GM03348 (cell line): ENCODE results near the gene DISC1.
"Not testable (repeated sequence)": the region's sequence is repeated elsewhere in the genome, so short reads cannot be mapped to it uniquely, and the experiment has no call there.

Source experiments
- DNase-seq: peaks from one replicate; pipeline ENCODE4 v3.0.0; 2012; ENCODE audit warnings: low spot score

Gene DISC1

GRCh38 chr1:231770506-231771175 lies 144.1 kb downstream of the DISC1 start:
- no peak for DNase-seq

- no peak for DNase-seq
Observed at GRCh38 chr1:231774719-231775335, 148.2 kb downstream of the DISC1 start.

GRCh38 chr1:231776010-231776756 lies 149.6 kb downstream of the DISC1 start:
- DNase-seq, result peak; percentile 85

- no peak for DNase-seq
Observed at GRCh38 chr1:231776757-231777062, 150.1 kb downstream of the DISC1 start.

- peak; percentile 16 for DNase-seq
Observed at GRCh38 chr1:231778009-231778719, 151.6 kb downstream of the DISC1 start.

- no peak for DNase-seq
Observed at GRCh38 chr1:231779081-231779480, 152.5 kb downstream of the DISC1 start.

GRCh38 chr1:231781892-231782291 lies 155.3 kb downstream of the DISC1 start:
- no peak for DNase-seq

GRCh38 chr1:231785073-231785472 lies 158.5 kb downstream of the DISC1 start:
- DNase-seq, result not testable (repeated sequence)

GRCh38 chr1:231786126-231786525 lies 159.5 kb downstream of the DISC1 start:
- no peak for DNase-seq

- no peak for DNase-seq
Observed at GRCh38 chr1:231792634-231793033, 166.0 kb downstream of the DISC1 start.

GRCh38 chr1:231793893-231794292 lies 167.3 kb downstream of the DISC1 start:
- no peak for DNase-seq

- no peak for DNase-seq
Observed at GRCh38 chr1:231796141-231796540, 169.6 kb downstream of the DISC1 start.

- no peak for DNase-seq
Observed at GRCh38 chr1:231799363-231799986, 172.9 kb downstream of the DISC1 start.

- peak; percentile 61 for DNase-seq
Observed at GRCh38 chr1:231800108-231800507, 173.5 kb downstream of the DISC1 start.

GRCh38 chr1:231801042-231801585 lies 174.5 kb downstream of the DISC1 start:
- DNase-seq, result no peak

- DNase-seq, result peak; percentile 43
Observed at GRCh38 chr1:231803353-231803752, 176.8 kb downstream of the DISC1 start.

- no peak for DNase-seq
Observed at GRCh38 chr1:231806623-231807495, 180.3 kb downstream of the DISC1 start.

GRCh38 chr1:231807541-231807940 lies 181.0 kb downstream of the DISC1 start:
- no peak for DNase-seq

GRCh38 chr1:231808116-231808515 lies 181.5 kb downstream of the DISC1 start:
- DNase-seq, result no peak

- peak; percentile 87 for DNase-seq
Observed at GRCh38 chr1:231808990-231809389, 182.4 kb downstream of the DISC1 start.

- no peak for DNase-seq
Observed at GRCh38 chr1:231810415-231810814, 183.8 kb downstream of the DISC1 start.
